ENCODE results near the gene HMCES.
"Not testable (repeated sequence)": the region's sequence is repeated elsewhere in the genome, so short reads cannot be mapped to it uniquely, and the experiment has no call there.

GRCh38 chr3:129349169-129349568, 70.5 kb downstream of the HMCES start:
- not testable (repeated sequence) for TF ChIP-seq EP300 (IDR thresholded peaks at IDR 0.05; ENCODE audit: low read depth); CTCF (IDR thresholded peaks at IDR 0.05)
